GM12801 (cell line): Measurements from ENCODE around the gene MYO1H.

ENCODE experiments used
- TF ChIP-seq, protein P1 (sequence below): IDR thresholded peaks from one replicate; pipeline ENCODE4 v1.5.1; 2011; ENCODE audit warnings: control low read depth; ENCODE audit not compliant: insufficient read length; ENCODE audit errors: extremely low read depth

MYO1H gene

DNA sequence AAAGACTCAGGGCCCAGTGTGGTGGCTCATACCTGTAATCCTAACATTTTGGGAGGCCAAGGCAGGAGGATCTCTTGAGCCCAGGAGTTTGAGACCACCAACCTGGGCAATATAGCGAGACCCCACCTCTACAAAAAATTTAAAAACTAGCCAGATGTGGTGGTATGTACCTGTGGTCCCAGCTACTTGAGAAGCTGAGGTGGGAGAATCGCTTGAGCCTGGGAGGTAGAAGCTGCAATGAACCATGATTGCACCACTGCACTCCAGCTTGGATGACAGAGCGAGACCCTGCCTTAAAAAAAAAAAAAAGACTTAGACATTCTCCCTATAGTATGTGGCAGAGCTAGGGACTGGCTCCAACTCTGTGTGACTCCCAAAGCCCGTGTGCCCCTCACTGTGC, 132.7 kb downstream of the MYO1H start:
- TF ChIP-seq, protein P1, sequence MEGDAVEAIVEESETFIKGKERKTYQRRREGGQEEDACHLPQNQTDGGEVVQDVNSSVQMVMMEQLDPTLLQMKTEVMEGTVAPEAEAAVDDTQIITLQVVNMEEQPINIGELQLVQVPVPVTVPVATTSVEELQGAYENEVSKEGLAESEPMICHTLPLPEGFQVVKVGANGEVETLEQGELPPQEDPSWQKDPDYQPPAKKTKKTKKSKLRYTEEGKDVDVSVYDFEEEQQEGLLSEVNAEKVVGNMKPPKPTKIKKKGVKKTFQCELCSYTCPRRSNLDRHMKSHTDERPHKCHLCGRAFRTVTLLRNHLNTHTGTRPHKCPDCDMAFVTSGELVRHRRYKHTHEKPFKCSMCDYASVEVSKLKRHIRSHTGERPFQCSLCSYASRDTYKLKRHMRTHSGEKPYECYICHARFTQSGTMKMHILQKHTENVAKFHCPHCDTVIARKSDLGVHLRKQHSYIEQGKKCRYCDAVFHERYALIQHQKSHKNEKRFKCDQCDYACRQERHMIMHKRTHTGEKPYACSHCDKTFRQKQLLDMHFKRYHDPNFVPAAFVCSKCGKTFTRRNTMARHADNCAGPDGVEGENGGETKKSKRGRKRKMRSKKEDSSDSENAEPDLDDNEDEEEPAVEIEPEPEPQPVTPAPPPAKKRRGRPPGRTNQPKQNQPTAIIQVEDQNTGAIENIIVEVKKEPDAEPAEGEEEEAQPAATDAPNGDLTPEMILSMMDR, result no peak

DNA sequence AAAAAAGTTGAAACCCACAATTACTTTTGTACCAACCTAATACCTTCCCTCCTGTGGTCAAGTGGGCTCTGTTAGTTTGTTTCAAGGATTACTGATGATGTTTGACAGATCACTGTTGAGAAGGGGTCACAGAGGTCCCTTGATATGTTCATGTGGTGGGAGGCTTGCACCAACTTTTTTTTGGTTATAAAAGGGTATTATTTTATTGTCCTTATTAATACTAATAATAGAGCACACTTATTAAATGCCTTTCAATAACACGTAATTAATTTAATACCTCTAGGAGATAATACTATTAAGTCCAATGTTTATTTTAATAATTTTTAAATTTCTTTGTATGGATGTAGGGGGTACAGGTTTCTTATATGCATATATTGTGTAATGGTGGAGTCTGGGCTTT, 134.2 kb downstream of the MYO1H start:
- TF ChIP-seq, protein P1, result no peak

DNA sequence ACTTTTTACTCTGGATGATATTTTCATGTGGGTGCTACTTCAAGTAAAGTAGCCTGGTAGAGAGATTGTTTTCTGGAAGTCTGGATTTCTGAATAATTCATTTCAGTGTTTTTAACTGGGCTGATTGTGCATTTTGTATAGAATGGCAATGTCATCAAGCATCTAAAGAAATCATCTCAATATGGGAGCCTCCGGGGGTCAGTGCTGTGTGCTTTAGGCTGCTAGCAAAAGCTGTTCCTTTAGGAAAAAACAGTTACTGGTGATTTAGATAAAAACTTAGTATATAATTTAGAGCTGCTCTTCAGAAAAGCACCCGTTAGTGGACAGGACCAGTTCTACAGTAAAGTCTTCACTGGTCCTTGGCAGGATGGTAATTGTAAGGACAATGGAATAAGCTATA, 134.8 kb downstream of the MYO1H start:
- TF ChIP-seq, protein P1, result no peak

DNA sequence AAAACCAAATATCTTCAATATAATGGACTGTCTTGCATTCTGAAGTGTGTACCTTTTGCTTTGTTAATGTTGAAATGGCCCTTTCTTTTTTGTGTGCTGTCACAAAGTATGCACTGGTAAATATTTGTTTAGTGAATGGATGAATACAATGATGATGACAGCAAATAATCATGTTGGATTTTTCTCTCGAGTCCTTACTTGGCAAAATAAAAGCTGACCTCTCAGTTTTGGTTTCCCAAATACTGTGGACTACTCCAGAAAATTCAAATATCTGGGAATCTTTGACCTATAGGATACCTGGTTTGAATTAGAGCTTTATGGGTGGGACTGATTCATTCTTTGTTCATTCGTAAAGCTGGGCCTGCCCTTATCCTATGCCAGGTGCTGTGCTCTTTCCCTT, 135.2 kb downstream of the MYO1H start:
- TF ChIP-seq, protein P1, result no peak

DNA sequence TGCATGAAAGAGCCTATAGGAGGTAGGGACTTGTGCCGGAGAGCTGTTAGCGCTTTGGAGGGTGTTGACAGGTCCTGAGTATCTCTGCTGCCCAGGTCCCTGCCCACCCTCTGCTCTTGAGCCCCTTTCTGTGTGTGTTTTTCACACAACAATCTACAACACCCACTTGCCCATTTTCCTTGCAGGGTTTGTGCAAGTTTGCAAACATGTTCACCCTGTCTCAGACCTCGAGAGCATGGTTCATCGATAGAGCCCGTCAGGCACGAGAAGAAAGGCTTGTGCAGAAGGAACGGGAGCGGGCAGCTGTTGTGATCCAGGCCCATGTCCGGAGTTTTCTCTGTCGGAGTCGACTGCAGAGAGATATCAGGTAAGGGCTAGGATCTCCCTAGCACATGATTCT, 135.6 kb downstream of the MYO1H start:
- TF ChIP-seq, protein P1, result no peak

DNA sequence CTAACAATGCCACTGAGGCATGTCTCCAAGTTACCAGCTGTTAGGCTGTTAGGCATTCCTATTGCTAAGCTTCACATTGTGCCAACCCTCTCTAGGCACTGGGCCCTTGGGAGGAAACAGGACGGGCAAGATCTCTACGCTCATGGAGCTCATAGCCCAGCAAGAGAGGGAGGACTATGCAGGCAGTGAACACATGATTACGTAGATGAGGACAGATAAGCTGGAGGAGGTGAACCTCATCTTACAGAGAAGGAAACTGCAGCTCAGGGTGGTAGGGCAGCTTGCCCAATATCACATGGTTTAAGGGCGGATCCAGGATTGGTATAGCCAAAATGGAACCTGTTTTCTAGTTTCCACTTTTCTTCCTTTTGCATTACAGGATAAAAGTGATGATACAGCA, 137.5 kb downstream of the MYO1H start:
- TF ChIP-seq, protein P1, result no peak

DNA sequence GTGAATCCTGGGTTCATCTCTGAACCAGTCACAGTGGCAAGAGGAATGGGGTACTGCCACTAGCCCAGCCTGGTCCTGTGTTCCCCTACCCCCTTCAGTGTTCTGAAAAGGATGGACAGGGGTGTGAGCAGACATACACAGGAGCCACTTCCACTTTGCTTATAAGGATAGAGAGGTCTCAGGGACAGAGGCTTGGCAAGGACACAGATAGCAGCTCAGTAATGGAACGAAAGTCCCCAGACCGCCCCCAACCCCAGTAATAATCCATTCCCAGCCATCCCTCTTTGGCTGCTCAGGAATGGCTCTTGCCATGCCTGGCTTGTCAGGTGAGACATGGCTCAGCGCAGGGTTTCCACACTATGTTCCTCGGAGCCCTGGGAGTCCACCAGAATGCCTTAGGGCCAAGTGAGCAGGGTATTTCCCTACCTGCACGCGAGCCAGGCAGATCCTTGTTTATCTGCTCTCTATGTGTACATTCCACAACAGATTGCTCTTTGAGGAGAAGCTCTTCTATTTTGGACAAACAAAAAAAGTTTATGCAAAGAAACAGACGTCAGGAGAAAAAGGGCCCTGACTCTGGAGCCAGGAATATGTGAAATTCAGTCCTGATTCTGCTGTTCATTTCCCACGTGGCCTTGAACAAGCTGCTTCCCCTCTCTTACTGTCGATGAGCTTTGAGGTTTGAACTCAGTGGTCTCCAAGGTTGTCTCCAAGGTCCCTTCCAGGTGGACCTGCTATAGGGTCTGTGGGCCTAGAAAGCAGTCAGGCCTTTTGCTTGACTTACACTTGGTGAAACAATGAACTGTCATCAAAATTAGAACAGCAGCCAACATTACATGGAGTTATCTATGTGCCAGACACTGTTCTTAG, 139.7 kb downstream of the MYO1H start:
- TF ChIP-seq, protein P1, result no peak
